Activated CD4-positive, alpha-beta memory T cell treated with anti-CD3 and anti-CD28 coated beads for 36 hours (primary cell): ENCODE data around the gene CHD3. TPM values are rescaled to one million over a fixed set of nuclear protein-coding genes. Genes with fewer than 3 reads are reported as not detected.
"Not testable (repeated sequence)": the region's sequence is repeated elsewhere in the genome, so short reads cannot be mapped to it uniquely, and the experiment has no call there.

Experiments used
- CTCF ChIA-PET: fragments of 350-600 bp; sonication (Branson Sonifier 250); formaldehyde crosslinking; loops from one replicate; lab custom pipeline; 2021; ENCODE audit warnings: antibody characterized with exemption, inconsistent platforms; lab: Charles Lee
- POLR2A ChIA-PET: fragments of 350-600 bp; sonication (Branson Sonifier 250); formaldehyde crosslinking; loops from one replicate; lab custom pipeline; 2021; ENCODE audit warnings: antibody characterized with exemption; lab: Charles Lee
- DNase-seq: peaks from one replicate; pipeline ENCODE4 v3.0.0-alpha.2; 2020
- H3K27ac Mint-ChIP-seq: one replicate; pipeline ENCODE4 v1.8.0; 2021; ENCODE audit warnings: mixed read lengths
- H3K27me3 Mint-ChIP-seq: one replicate; pipeline ENCODE4 v1.8.0; 2021; ENCODE audit warnings: mixed read lengths
- H3K36me3 Mint-ChIP-seq: one replicate; pipeline ENCODE4 v1.8.0; 2021; ENCODE audit warnings: mixed read lengths
- H3K4me1 Mint-ChIP-seq: one replicate; pipeline ENCODE4 v1.8.0; 2021; ENCODE audit warnings: low read depth, mixed read lengths
- H3K4me3 Mint-ChIP-seq: one replicate; pipeline ENCODE4 v1.8.0; 2021; ENCODE audit warnings: mild to moderate bottlenecking, mixed read lengths
- H3K9me3 Mint-ChIP-seq: one replicate; pipeline ENCODE4 v1.8.0; 2021; ENCODE audit warnings: mixed read lengths
- intact Hi-C: fragments of 100-400 bp; cut with micrococcal nuclease; formaldehyde crosslinking; loops from one replicate; pipeline ENCODE4 v1.15.1; 2023
- total RNA-seq, 2 experiments: library from RNA; stranded (reverse); gene quantifications; one replicate each; pipeline ENCODE4 v1.2.3, GENCODE V29; 2021

The CHD3 gene
- total RNA-seq, 2 experiments from 2014 or later = 120 to 133 TPM

GRCh38 chr17:7940034-7940433 lies 51.4 kb downstream of the CHD3 start:
- H3K36me3 Mint-ChIP-seq = peaks cover 57% of the 10 kb centered on the region
- H3K27me3 Mint-ChIP-seq = no peaks in the 10 kb centered on the region
- H3K9me3 Mint-ChIP-seq = no peaks in the 10 kb centered on the region
- intact Hi-C loops = no loop called here
- no peak overlapping the region for H3K4me3 Mint-ChIP-seq
- ChIA-PET POLR2A (no interaction called here), CTCF (interaction anchor here (1.3 to 2.6 kb wide), 4 partner anchors 49 to 134 kb away, joined by 4 to 6 read pairs (median 6); no protein-coding TSS in a partner anchor)
- H3K27ac Mint-ChIP-seq = no peak overlapping the region
- DNase-seq = no peak
- peaks cover 3% of the 10 kb centered on the region for H3K4me1 Mint-ChIP-seq

GRCh38 chr17:7940743-7941142 lies 52.2 kb downstream of the CHD3 start:
- ChIA-PET CTCF (interaction anchor here (0.6 to 1.7 kb wide), 4 partner anchors 49 to 133 kb away, joined by 3 to 6 read pairs (median 4); no protein-coding TSS in a partner anchor), POLR2A (no interaction called here)
- no peak for DNase-seq
- Mint-ChIP-seq H3K27me3 (no peaks in the 10 kb centered on the region), H3K27ac (no peak overlapping the region), H3K4me3 (no peak overlapping the region), H3K4me1 (peaks cover under 1% of the 10 kb centered on the region), H3K9me3 (no peaks in the 10 kb centered on the region), H3K36me3 (peaks cover 59% of the 10 kb centered on the region)
- intact Hi-C loops = no loop called here

- no peaks in the 10 kb centered on the region for H3K27me3 Mint-ChIP-seq
- POLR2A ChIA-PET = no interaction called here
Observed at GRCh38 chr17:7943291-7943690, 54.7 kb downstream of the CHD3 start.

GRCh38 chr17:7944326-7944725 lies 55.7 kb downstream of the CHD3 start:
- H3K27ac Mint-ChIP-seq = no peak overlapping the region
- peaks cover 70% of the 10 kb centered on the region for H3K36me3 Mint-ChIP-seq
- no peak for DNase-seq
- H3K4me1 Mint-ChIP-seq = no peaks in the 10 kb centered on the region
- H3K9me3 Mint-ChIP-seq = no peaks in the 10 kb centered on the region
- H3K27me3 Mint-ChIP-seq = no peaks in the 10 kb centered on the region
- CTCF ChIA-PET = interaction anchor here (0.7 to 1.9 kb wide), 5 partner anchors 10 to 421 kb away, joined by 3 to 8 read pairs (median 4); no protein-coding TSS in a partner anchor
- POLR2A ChIA-PET = interaction anchor here (1.1 kb wide), 1 partner anchor 12 kb away, joined by 6 read pairs; the partner anchor contains the start of genes CNTROB and TRAPPC1
- no peak overlapping the region for H3K4me3 Mint-ChIP-seq
- intact Hi-C loops = no loop called here

More at GRCh38 chr17:7943291-7943690, 54.7 kb downstream of the CHD3 start:
- H3K27ac Mint-ChIP-seq = no peak overlapping the region
- CTCF ChIA-PET = interaction anchor here (0.8 to 1.9 kb wide), 2 partner anchors 47 to 118 kb away, joined by 3 to 8 read pairs; no protein-coding TSS in a partner anchor
- H3K36me3 Mint-ChIP-seq = peaks cover 62% of the 10 kb centered on the region
- intact Hi-C loops = no loop called here
- no peaks in the 10 kb centered on the region for H3K9me3 Mint-ChIP-seq
- DNase-seq = no peak
- no peak overlapping the region for H3K4me3 Mint-ChIP-seq
- H3K4me1 Mint-ChIP-seq = no peaks in the 10 kb centered on the region

GRCh38 chr17:7945651-7946050 lies 57.1 kb downstream of the CHD3 start:
- ChIA-PET POLR2A (interaction anchor here (1.4 kb wide), 1 partner anchor 30 kb away, joined by 3 read pairs; the partner anchor contains the start of gene RNF227), CTCF (interaction anchor here (1.3 to 1.4 kb wide), 2 partner anchors 44 to 355 kb away, joined by 3 read pairs; no protein-coding TSS in a partner anchor)
- Mint-ChIP-seq H3K27ac (no peak overlapping the region), H3K9me3 (no peaks in the 10 kb centered on the region), H3K4me3 (no peak overlapping the region), H3K27me3 (no peaks in the 10 kb centered on the region), H3K36me3 (peaks cover 69% of the 10 kb centered on the region), H3K4me1 (peaks cover 7% of the 10 kb centered on the region)
- intact Hi-C loops = no loop called here
- DNase-seq = no peak

- intact Hi-C loops = no loop called here
- no peak for DNase-seq
- H3K27ac Mint-ChIP-seq = no peak overlapping the region
- no peaks in the 10 kb centered on the region for H3K27me3 Mint-ChIP-seq
- ChIA-PET POLR2A (interaction anchor here (1.4 kb wide), 1 partner anchor 30 kb away, joined by 3 read pairs; the partner anchor contains the start of gene RNF227), CTCF (interaction anchor here (1.4 kb wide), 1 partner anchor 43 kb away, joined by 3 read pairs; no protein-coding TSS in a partner anchor)
- peaks cover 64% of the 10 kb centered on the region for H3K36me3 Mint-ChIP-seq
- no peaks in the 10 kb centered on the region for H3K9me3 Mint-ChIP-seq
- peaks cover 11% of the 10 kb centered on the region for H3K4me1 Mint-ChIP-seq
- H3K4me3 Mint-ChIP-seq = no peak overlapping the region
Observed at GRCh38 chr17:7946441-7946840, 57.9 kb downstream of the CHD3 start.

- ChIA-PET POLR2A (no interaction called here), CTCF (interaction anchor here (0.9 to 1.2 kb wide), 3 partner anchors 11 to 125 kb away, joined by 3 to 4 read pairs (median 3); no protein-coding TSS in a partner anchor)
Observed at GRCh38 chr17:7947651-7948050, 59.1 kb downstream of the CHD3 start.

GRCh38 chr17:7950578-7950977 lies 62.0 kb downstream of the CHD3 start:
- ChIA-PET POLR2A (interaction anchor here (1.4 kb wide), 1 partner anchor 35 kb away, joined by 4 read pairs; the partner anchor contains the start of gene RNF227), CTCF (no interaction called here)
- intact Hi-C loops = no loop called here
- no peak for DNase-seq
- Mint-ChIP-seq H3K4me1 (peaks cover 25% of the 10 kb centered on the region), H3K4me3 (no peak overlapping the region), H3K27ac (no peak overlapping the region), H3K9me3 (no peaks in the 10 kb centered on the region), H3K36me3 (peaks cover 39% of the 10 kb centered on the region), H3K27me3 (no peaks in the 10 kb centered on the region)

More at GRCh38 chr17:7947651-7948050, 59.1 kb downstream of the CHD3 start:
- Mint-ChIP-seq H3K36me3 (peaks cover 61% of the 10 kb centered on the region), H3K27me3 (no peaks in the 10 kb centered on the region), H3K4me3 (no peak overlapping the region), H3K4me1 (peaks cover 19% of the 10 kb centered on the region), H3K27ac (no peak overlapping the region), H3K9me3 (no peaks in the 10 kb centered on the region)
- DNase-seq = no peak
- intact Hi-C loops = no loop called here

- intact Hi-C loops = loop anchor here (1.0 kb wide), 1 partner anchor 38 kb away; no protein-coding TSS in a partner anchor
- Mint-ChIP-seq H3K27me3 (no peaks in the 10 kb centered on the region), H3K27ac (peak overlapping the region; percentile 72), H3K9me3 (no peaks in the 10 kb centered on the region), H3K4me1 (peaks cover 25% of the 10 kb centered on the region), H3K4me3 (no peak overlapping the region), H3K36me3 (peaks cover 32% of the 10 kb centered on the region)
- ChIA-PET POLR2A (interaction anchor here (1.4 kb wide), 1 partner anchor 35 kb away, joined by 4 read pairs; the partner anchor contains the start of gene RNF227), CTCF (interaction anchor here (0.9 kb wide), 1 partner anchor 15 kb away, joined by 4 read pairs; no protein-coding TSS in a partner anchor)
- DNase-seq = peak; percentile 69
Observed at GRCh38 chr17:7951143-7951792, 62.7 kb downstream of the CHD3 start.

GRCh38 chr17:7953266-7953665 lies 64.7 kb downstream of the CHD3 start:
- H3K27me3 Mint-ChIP-seq, POLR2A ChIA-PET, DNase-seq, H3K27ac Mint-ChIP-seq, H3K9me3 Mint-ChIP-seq, H3K4me3 Mint-ChIP-seq, intact Hi-C loops: not testable (repeated sequence)
- peaks cover 19% of the 10 kb centered on the region for H3K36me3 Mint-ChIP-seq
- H3K4me1 Mint-ChIP-seq = peaks cover 25% of the 10 kb centered on the region
- CTCF ChIA-PET = interaction anchor here (1.2 to 1.8 kb wide), 3 partner anchors 10 to 37 kb away, joined by 3 to 6 read pairs (median 6); partner anchors contain the start of gene CNTROB

- H3K27me3 Mint-ChIP-seq = peaks cover 3% of the 10 kb centered on the region
- H3K4me3 Mint-ChIP-seq = no peak overlapping the region
- CTCF ChIA-PET = interaction anchor here (0.7 kb wide), 1 partner anchor 139 kb away, joined by 3 read pairs; no protein-coding TSS in a partner anchor
- no peak for DNase-seq
- H3K27ac Mint-ChIP-seq = no peak overlapping the region
- peaks cover 18% of the 10 kb centered on the region for H3K4me1 Mint-ChIP-seq
- no peaks in the 10 kb centered on the region for H3K9me3 Mint-ChIP-seq
- POLR2A ChIA-PET = no interaction called here
- intact Hi-C loops = loop anchor here (2.0 kb wide), 1 partner anchor 33 kb away; no protein-coding TSS in a partner anchor
- H3K36me3 Mint-ChIP-seq = no peaks in the 10 kb centered on the region
Observed at GRCh38 chr17:7955414-7956227, 67.0 kb downstream of the CHD3 start.
